H54 (cell line): ENCODE measurements around the gene GRN.

Experiments
- DNase-seq: peaks from one replicate; pipeline ENCODE4 v3.0.0; 2011; ENCODE audit warnings: low spot score, mixed read lengths; ENCODE audit not compliant: insufficient read length
- FAIRE-seq: peaks from 3 replicates; lab custom pipeline; 2011; peaks lifted over from hg19 to GRCh38; lab: Jason Lieb, UNC
- POLR2A ChIP-seq: IDR thresholded peaks from 2 replicates; pipeline ENCODE4 v1.6.1; 2011; ENCODE audit warnings: low read depth, mild to moderate bottlenecking, low read length

Gene GRN

GRCh38 chr17:44344939-44345453 is at the start of gene GRN:
TSS of gene GRN (plus strand) at chr17:44345302. CDS start at chr17:44349165, 3,863 bp downstream.
- peak; percentile 73 for TF ChIP-seq POLR2A
- DNase-seq = peak; percentile 98
- FAIRE-seq = peak; percentile 52

- no peak for FAIRE-seq
- TF ChIP-seq POLR2A = no peak
Observed at GRCh38 chr17:44297975-44298374, 47.1 kb upstream of the GRN start.

GRCh38 chr17:44304651-44305050 is 40.5 kb upstream of the GRN start:
- no peak for TF ChIP-seq POLR2A
- FAIRE-seq = no peak
- no peak for DNase-seq

More at GRCh38 chr17:44297975-44298374, 47.1 kb upstream of the GRN start:
- no peak for DNase-seq

- FAIRE-seq = no peak
- no peak for DNase-seq
- TF ChIP-seq POLR2A = no peak
Observed at GRCh38 chr17:44307387-44308186, 37.5 kb upstream of the GRN start.

- no peak for TF ChIP-seq POLR2A
- DNase-seq = peak; percentile 91
- FAIRE-seq = no peak
Observed at GRCh38 chr17:44308320-44308818, 36.7 kb upstream of the GRN start, which contains the start of gene RUNDC3A. TSS of gene RUNDC3A (plus strand) at chr17:44308601. CDS start at chr17:44308833, 232 bp downstream.

- FAIRE-seq = no peak
- DNase-seq = no peak
Observed at GRCh38 chr17:44308865-44309264, 36.2 kb upstream of the GRN start.

GRCh38 chr17:44309472-44309871 is 35.6 kb upstream of the GRN start:
- no peak for TF ChIP-seq POLR2A
- FAIRE-seq (no peak), DNase-seq (peak; percentile 34)

More at GRCh38 chr17:44308865-44309264, 36.2 kb upstream of the GRN start:
- no peak for TF ChIP-seq POLR2A

GRCh38 chr17:44310188-44310587 is 34.9 kb upstream of the GRN start:
- TF ChIP-seq POLR2A = no peak

GRCh38 chr17:44310609-44311376 is 34.3 kb upstream of the GRN start:
- DNase-seq = no peak
- TF ChIP-seq POLR2A = no peak
- no peak for FAIRE-seq

More at GRCh38 chr17:44310188-44310587, 34.9 kb upstream of the GRN start:
- FAIRE-seq (no peak), DNase-seq (no peak)

- no peak for TF ChIP-seq POLR2A
- peak; percentile 43 for DNase-seq
- no peak for FAIRE-seq
Observed at GRCh38 chr17:44311562-44312181, 33.4 kb upstream of the GRN start.

GRCh38 chr17:44312396-44313104 is 32.6 kb upstream of the GRN start:
- no peak for TF ChIP-seq POLR2A
- DNase-seq = no peak
- FAIRE-seq = no peak

- no peak for DNase-seq
- no peak for TF ChIP-seq POLR2A
- FAIRE-seq = no peak
Observed at GRCh38 chr17:44314031-44314430, 31.1 kb upstream of the GRN start.

- FAIRE-seq (no peak), DNase-seq (no peak)
- no peak for TF ChIP-seq POLR2A
Observed at GRCh38 chr17:44314524-44314868, 30.6 kb upstream of the GRN start.
